LNCaP clone FGC (cell line): ENCODE measurements around the gene ENPP6.
"Not testable (repeated sequence)": the region's sequence is repeated elsewhere in the genome, so short reads cannot be mapped to it uniquely, and the experiment has no call there.

Experiments
- DNase-seq: peaks from one replicate; pipeline ENCODE4 v3.0.0-alpha.2; 2011; ENCODE audit warnings: low read depth
- H3K4me3 ChIP-seq: 2 replicates; pipeline ENCODE4 v1.5.1; 2011; ENCODE audit warnings: mild to moderate bottlenecking, low read depth, low read length, control low read depth
- TF ChIP-seq, protein P1 (sequence below): IDR thresholded peaks from 2 replicates; pipeline ENCODE4 v1.5.1; 2012; ENCODE audit warnings: mild to moderate bottlenecking; ENCODE audit not compliant: control insufficient read depth, insufficient read depth; ENCODE audit errors: extremely low read depth

The ENPP6 gene

DNA sequence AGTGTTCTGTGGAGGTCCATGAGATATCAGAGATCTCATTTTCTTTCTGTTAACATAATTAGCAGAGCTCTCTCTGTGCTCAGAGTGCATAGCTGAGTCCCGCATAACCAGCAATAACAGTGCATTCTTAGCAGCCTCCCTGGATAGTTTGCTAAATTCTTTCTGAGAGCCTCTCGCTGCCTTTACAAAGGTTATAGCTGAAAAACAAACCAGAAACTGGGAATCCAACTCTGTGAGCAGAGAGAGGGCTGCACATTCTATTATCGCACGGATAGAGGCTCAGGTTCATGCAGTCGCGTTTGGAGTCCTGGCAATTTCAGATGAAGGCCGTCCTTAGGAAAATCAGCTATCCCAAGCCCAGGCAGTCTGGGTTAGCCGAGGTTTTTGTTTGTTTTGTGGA lies 1.2 kb downstream of the ENPP6 start:
- no peak overlapping the region for H3K4me3 ChIP-seq
- no peak for DNase-seq
- TF ChIP-seq, protein P1, sequence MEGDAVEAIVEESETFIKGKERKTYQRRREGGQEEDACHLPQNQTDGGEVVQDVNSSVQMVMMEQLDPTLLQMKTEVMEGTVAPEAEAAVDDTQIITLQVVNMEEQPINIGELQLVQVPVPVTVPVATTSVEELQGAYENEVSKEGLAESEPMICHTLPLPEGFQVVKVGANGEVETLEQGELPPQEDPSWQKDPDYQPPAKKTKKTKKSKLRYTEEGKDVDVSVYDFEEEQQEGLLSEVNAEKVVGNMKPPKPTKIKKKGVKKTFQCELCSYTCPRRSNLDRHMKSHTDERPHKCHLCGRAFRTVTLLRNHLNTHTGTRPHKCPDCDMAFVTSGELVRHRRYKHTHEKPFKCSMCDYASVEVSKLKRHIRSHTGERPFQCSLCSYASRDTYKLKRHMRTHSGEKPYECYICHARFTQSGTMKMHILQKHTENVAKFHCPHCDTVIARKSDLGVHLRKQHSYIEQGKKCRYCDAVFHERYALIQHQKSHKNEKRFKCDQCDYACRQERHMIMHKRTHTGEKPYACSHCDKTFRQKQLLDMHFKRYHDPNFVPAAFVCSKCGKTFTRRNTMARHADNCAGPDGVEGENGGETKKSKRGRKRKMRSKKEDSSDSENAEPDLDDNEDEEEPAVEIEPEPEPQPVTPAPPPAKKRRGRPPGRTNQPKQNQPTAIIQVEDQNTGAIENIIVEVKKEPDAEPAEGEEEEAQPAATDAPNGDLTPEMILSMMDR: no peak

DNA sequence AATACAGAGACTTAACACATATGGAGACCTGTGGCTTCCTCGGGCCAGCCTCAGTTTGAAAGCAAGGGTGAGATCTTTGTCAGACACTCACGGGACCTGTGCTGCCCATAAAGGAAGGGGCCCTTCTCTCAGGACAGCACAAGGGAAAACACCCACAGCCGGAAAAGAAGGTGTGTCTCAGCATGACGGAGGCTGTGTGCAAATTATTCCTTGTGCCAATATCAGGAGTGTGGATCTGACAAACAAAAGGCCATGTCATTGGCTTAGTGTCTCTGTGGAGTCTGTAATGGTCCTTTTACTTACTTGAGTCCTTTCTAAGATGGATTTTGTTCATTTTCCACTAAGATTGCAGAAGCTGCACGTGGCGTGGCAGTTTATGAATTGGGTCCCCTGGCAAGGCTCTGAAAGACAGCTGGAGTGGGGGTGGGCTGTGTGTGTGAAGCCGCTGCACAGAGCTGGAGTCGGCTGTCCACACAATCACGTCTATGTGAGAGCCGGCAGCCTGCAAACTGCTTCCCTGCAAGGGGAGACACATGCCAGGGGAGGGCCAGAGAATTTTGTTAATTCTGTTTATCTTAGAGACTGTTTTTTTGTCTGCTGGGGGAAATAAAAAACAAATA lies 1.9 kb downstream of the ENPP6 start:
- no peak overlapping the region for H3K4me3 ChIP-seq
- TF ChIP-seq, protein P1: no peak
- no peak for DNase-seq

GRCh38 chr4:184214931-184215330 lies 2.7 kb downstream of the ENPP6 start:
- H3K4me3 ChIP-seq: no peak overlapping the region
- TF ChIP-seq, protein P1: no peak
- DNase-seq: no peak

GRCh38 chr4:184207734-184208607 lies 9.7 kb downstream of the ENPP6 start:
- not testable (repeated sequence) for H3K4me3 ChIP-seq, DNase-seq

DNA sequence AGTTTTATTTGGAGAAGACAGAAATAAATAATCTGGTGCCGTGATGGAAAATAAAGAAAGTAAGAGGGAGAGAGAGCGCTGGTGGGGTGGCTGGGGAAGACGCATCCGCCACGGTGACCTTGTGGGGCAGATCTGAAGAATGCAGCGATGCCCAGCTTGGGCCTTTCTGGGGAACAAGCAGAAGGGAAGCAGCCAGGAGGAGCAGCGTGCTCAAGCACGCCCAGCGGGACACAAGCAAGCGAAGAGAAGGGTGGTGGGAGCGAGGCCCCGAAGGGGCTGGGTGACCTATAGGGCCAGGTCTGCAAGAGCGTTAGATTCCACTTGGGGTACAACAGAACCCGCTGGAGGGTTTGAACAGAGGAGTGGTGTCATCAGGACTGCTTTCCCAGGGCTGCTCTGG lies 12.4 kb downstream of the ENPP6 start:
- TF ChIP-seq, protein P1: no peak
- DNase-seq: no peak
- H3K4me3 ChIP-seq: no peak overlapping the region

GRCh38 chr4:184203300-184203699 lies 14.4 kb downstream of the ENPP6 start:
- DNase-seq: no peak
- no peak overlapping the region for H3K4me3 ChIP-seq
- TF ChIP-seq, protein P1: no peak

- no peak for DNase-seq
- no peak overlapping the region for H3K4me3 ChIP-seq
- TF ChIP-seq, protein P1: no peak
Measured at GRCh38 chr4:184201179-184201578, 16.5 kb downstream of the ENPP6 start.
